H54 (cell line): ENCODE results near the gene C2orf68.
"Not testable (repeated sequence)": the region's sequence is repeated elsewhere in the genome, so short reads cannot be mapped to it uniquely, and the experiment has no call there.

Experiments
- DNase-seq: peaks from one replicate; pipeline ENCODE4 v3.0.0; 2011; ENCODE audit warnings: low spot score, mixed read lengths; ENCODE audit not compliant: insufficient read length
- FAIRE-seq: peaks from 3 replicates; lab custom pipeline; 2011; peaks lifted over from hg19 to GRCh38; lab: Jason Lieb, UNC
- POLR2A ChIP-seq: IDR thresholded peaks from 2 replicates; pipeline ENCODE4 v1.6.1; 2011; ENCODE audit warnings: low read depth, mild to moderate bottlenecking, low read length

The C2orf68 gene

GRCh38 chr2:85615413-85615728 is 3.5 kb upstream of the C2orf68 start:
- DNase-seq: no peak
- no peak for FAIRE-seq
- TF ChIP-seq POLR2A: no peak

- not testable (repeated sequence) for FAIRE-seq, DNase-seq
These were observed 2.9 kb upstream of the C2orf68 start for GRCh38 chr2:85614757-85615156.

- TF ChIP-seq POLR2A: no peak
- DNase-seq (no peak), FAIRE-seq (no peak)
These were observed 2.0 kb upstream of the C2orf68 start for GRCh38 chr2:85613717-85614515.

- TF ChIP-seq POLR2A: no peak
These were observed 605 bp downstream of the C2orf68 start for GRCh38 chr2:85611217-85611704.

GRCh38 chr2:85607268-85608215 is 4.3 kb downstream of the C2orf68 start:
- FAIRE-seq (no peak), DNase-seq (no peak)
- TF ChIP-seq POLR2A: no peak

More at GRCh38 chr2:85611217-85611704, 605 bp downstream of the C2orf68 start:
- no peak for FAIRE-seq
- no peak for DNase-seq

GRCh38 chr2:85606116-85606455 is 5.8 kb downstream of the C2orf68 start:
- DNase-seq: no peak
- FAIRE-seq: no peak
- TF ChIP-seq POLR2A: no peak

GRCh38 chr2:85605406-85606115 is 6.3 kb downstream of the C2orf68 start:
- no peak for DNase-seq

GRCh38 chr2:85604568-85605339 is 7.1 kb downstream of the C2orf68 start:
- FAIRE-seq: no peak
- TF ChIP-seq POLR2A: no peak
- DNase-seq: no peak

More at GRCh38 chr2:85605406-85606115, 6.3 kb downstream of the C2orf68 start:
- TF ChIP-seq POLR2A: no peak
- no peak for FAIRE-seq

GRCh38 chr2:85604133-85604444 is 7.8 kb downstream of the C2orf68 start:
- not testable (repeated sequence) for FAIRE-seq, DNase-seq

GRCh38 chr2:85602476-85603234 is 9.2 kb downstream of the C2orf68 start, which contains the start of gene TMEM150A:
Gene TMEM150A (minus strand): TSS chr2:85602698. CDS start chr2:85601948, 750 bp downstream.
- FAIRE-seq (no peak), DNase-seq (peak; percentile 86)
- TF ChIP-seq POLR2A: peak; percentile 35

GRCh38 chr2:85601771-85602475 is 9.9 kb downstream of the C2orf68 start:
- no peak for FAIRE-seq
- DNase-seq: no peak
- peak; percentile 20; the same call in 1 of the 2 replicates for TF ChIP-seq POLR2A

GRCh38 chr2:85600951-85601770 is 10.7 kb downstream of the C2orf68 start:
- no peak for TF ChIP-seq POLR2A
- DNase-seq: no peak
- no peak for FAIRE-seq
